ENCODE measurements around the gene FAM124A. TPM values are rescaled to one million over a fixed set of nuclear protein-coding genes. Genes with fewer than 3 reads are reported as not detected.

The FAM124A gene
- total and polyA plus RNA-seq, 2 donors from 2014 or later = 3.5 to 7.7 TPM

GRCh38 chr13:51332566-51333361 is 110.6 kb downstream of the FAM124A start:
- H3K9ac ChIP-seq (ENCODE audit: low read length in 3 of 3) = no peak overlapping the region
- H3K36me3 ChIP-seq (ENCODE audit: control insufficient read depth in 2 of 3, insufficient read depth in 3 of 3, low read length in 3 of 3) = no peaks in the 10 kb centered on the region
- no peak overlapping the region for H3K27ac ChIP-seq (ENCODE audit: low read depth in 2 of 2, low read length in 2 of 2)
- intact Hi-C loops (cut with DNase I) = no loop called here
- H3K9me3 ChIP-seq (ENCODE audit: control insufficient read depth in 2 of 3, insufficient read depth in 1 of 3, low read length in 3 of 3) = no peaks in the 10 kb centered on the region
- DNase-seq (no peak), FAIRE-seq (no peak)
- TF ChIP-seq CTCF (IDR thresholded peaks at IDR 0.05; ENCODE audit: borderline replicate concordance, extremely low read depth, insufficient read depth) = no peak
- H3K4me3 ChIP-seq (ENCODE audit: low read length in 3 of 3) = no peak overlapping the region
- H3K4me1 ChIP-seq (ENCODE audit: control insufficient read depth in 2 of 3, insufficient read depth in 2 of 3, low read depth in 1 of 3, low read length in 3 of 3) = no peaks in the 10 kb centered on the region
- no peaks in the 10 kb centered on the region for H3K27me3 ChIP-seq (ENCODE audit: control insufficient read depth, insufficient read depth, low read length)

- H3K27me3 ChIP-seq (ENCODE audit: control insufficient read depth, insufficient read depth, low read length) = no peaks in the 10 kb centered on the region
- no peak overlapping the region for H3K27ac ChIP-seq (ENCODE audit: low read depth in 2 of 2, low read length in 2 of 2)
- H3K4me1 ChIP-seq (ENCODE audit: control insufficient read depth in 2 of 3, insufficient read depth in 2 of 3, low read depth in 1 of 3, low read length in 3 of 3) = no peaks in the 10 kb centered on the region
- no peak for TF ChIP-seq CTCF (IDR thresholded peaks at IDR 0.05; ENCODE audit: borderline replicate concordance, extremely low read depth, insufficient read depth)
- no peak overlapping the region for H3K4me3 ChIP-seq (ENCODE audit: low read length in 3 of 3)
- FAIRE-seq (no peak), DNase-seq (no peak)
- no peaks in the 10 kb centered on the region for H3K36me3 ChIP-seq (ENCODE audit: control insufficient read depth in 2 of 3, insufficient read depth in 3 of 3, low read length in 3 of 3)
- no peaks in the 10 kb centered on the region for H3K9me3 ChIP-seq (ENCODE audit: control insufficient read depth in 2 of 3, insufficient read depth in 1 of 3, low read length in 3 of 3)
- no peak overlapping the region for H3K9ac ChIP-seq (ENCODE audit: low read length in 3 of 3)
- intact Hi-C loops (cut with DNase I) = no loop called here
Observed at GRCh38 chr13:51333421-51333820, 111.2 kb downstream of the FAM124A start.

DNA sequence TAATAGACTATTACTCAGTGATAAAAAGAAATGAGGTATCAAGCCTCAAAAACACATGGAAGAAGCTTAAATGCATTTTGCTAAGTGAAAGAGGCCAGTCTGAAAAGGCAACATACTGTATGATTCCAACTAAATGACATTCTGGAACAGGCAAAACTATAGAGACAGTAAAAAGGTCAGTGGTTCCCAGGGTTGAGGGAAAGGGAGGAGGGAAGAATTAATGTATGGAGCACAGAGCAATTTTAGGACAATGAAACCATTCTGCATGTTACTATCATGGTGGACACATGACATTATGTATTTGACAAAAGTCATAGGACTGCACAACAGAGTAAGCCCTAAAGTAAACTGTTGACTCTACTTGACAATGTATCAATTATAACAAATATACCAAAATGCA is 111.6 kb downstream of the FAM124A start:
- Histone ChIP-seq H3K36me3 (ENCODE audit: control insufficient read depth in 2 of 3, insufficient read depth in 3 of 3, low read length in 3 of 3) (no peaks in the 10 kb centered on the region), H3K9ac (ENCODE audit: low read length in 3 of 3) (no peak overlapping the region), H3K4me3 (ENCODE audit: low read length in 3 of 3) (no peak overlapping the region), H3K4me1 (ENCODE audit: control insufficient read depth in 2 of 3, insufficient read depth in 2 of 3, low read depth in 1 of 3, low read length in 3 of 3) (no peaks in the 10 kb centered on the region), H3K27me3 (ENCODE audit: control insufficient read depth, insufficient read depth, low read length) (no peaks in the 10 kb centered on the region), H3K9me3 (ENCODE audit: control insufficient read depth in 2 of 3, insufficient read depth in 1 of 3, low read length in 3 of 3) (no peaks in the 10 kb centered on the region), H3K27ac (ENCODE audit: low read depth in 2 of 2, low read length in 2 of 2) (no peak overlapping the region)
- no peak for TF ChIP-seq CTCF (IDR thresholded peaks at IDR 0.05; ENCODE audit: borderline replicate concordance, extremely low read depth, insufficient read depth)
- FAIRE-seq (no peak), DNase-seq (no peak)
- intact Hi-C loops (cut with DNase I) = no loop called here

Other genes starting within 250 kb of the FAM124A start
- not detected for gene C13orf42, start 111.1 kb upstream of the FAM124A start, total RNA-seq
- gene C13orf42, start 111.1 kb upstream of the FAM124A start, polyA plus RNA-seq (ENCODE audit: insufficient read depth, low read depth, low replicate concordance) = 0.24 TPM
- not detected for gene SERPINE3, start 117.3 kb downstream of the FAM124A start, total RNA-seq
- gene SERPINE3, start 117.3 kb downstream of the FAM124A start, polyA plus RNA-seq (ENCODE audit: insufficient read depth, low read depth, low replicate concordance) = not detected
- 31.0 TPM for gene INTS6, start 230.6 kb downstream of the FAM124A start, total RNA-seq
- gene INTS6, start 230.6 kb downstream of the FAM124A start, polyA plus RNA-seq (ENCODE audit: insufficient read depth, low read depth, low replicate concordance) = 8.3 TPM

Measured in kidney (tissue), 14 donors.